Astrocyte (in vitro differentiated cells and primary cell): ENCODE data around the gene LARGE1. TPM values are rescaled to one million over a fixed set of nuclear protein-coding genes. Genes with fewer than 3 reads are reported as not detected.
A peak's percentile ranks its signal among the peaks of the same experiment; 100 is the strongest.

Experiments
- DNase-seq: peaks from one replicate; pipeline ENCODE4 v3.0.0-alpha.2; 2010; ENCODE audit warnings: low read depth
- FAIRE-seq: peaks from 2 replicates; lab custom pipeline; 2011; peaks lifted over from hg19 to GRCh38; lab: Jason Lieb, UNC
- H2AFZ ChIP-seq: 2 replicates; pipeline ENCODE4 v1.6.0; 2012; ENCODE audit warnings: low read depth, low read length, inconsistent platforms
- H3K27ac ChIP-seq: 2 replicates; pipeline ENCODE4 v1.5.1; 2011; ENCODE audit warnings: low read depth, low read length, inconsistent platforms
- H3K27me3 ChIP-seq: 2 replicates; pipeline ENCODE4 v1.6.0; 2011; ENCODE audit warnings: low read length, inconsistent platforms; ENCODE audit not compliant: insufficient read depth
- H3K36me3 ChIP-seq: 2 replicates; pipeline ENCODE4 v1.5.1; 2011; ENCODE audit warnings: low read length, inconsistent platforms; ENCODE audit not compliant: insufficient read depth
- H3K4me1 ChIP-seq: 2 replicates; pipeline ENCODE4 v1.5.1; 2011; ENCODE audit warnings: low read length, inconsistent platforms; ENCODE audit not compliant: insufficient read depth
- H3K4me2 ChIP-seq: 2 replicates; pipeline ENCODE4 v1.6.0; 2012; ENCODE audit warnings: low read length, inconsistent platforms
- H3K4me3 ChIP-seq: 2 replicates; pipeline ENCODE4 v1.5.1; 2011; ENCODE audit warnings: low read depth, mild to moderate bottlenecking, low read length, inconsistent platforms; ENCODE audit not compliant: insufficient read depth
- H3K79me2 ChIP-seq: 2 replicates; pipeline ENCODE4 v1.6.0; 2012; ENCODE audit warnings: mild to moderate bottlenecking, low read length, inconsistent platforms; ENCODE audit not compliant: insufficient read depth
- H3K9ac ChIP-seq: 2 replicates; pipeline ENCODE4 v1.6.0; 2012; ENCODE audit warnings: mild to moderate bottlenecking, low read length, inconsistent platforms
- H3K9me3 ChIP-seq: 2 replicates; pipeline ENCODE4 v1.5.1; 2012; ENCODE audit warnings: low read depth, mild to moderate bottlenecking, low read length, inconsistent platforms; ENCODE audit not compliant: insufficient read depth
- H4K20me1 ChIP-seq: 2 replicates; pipeline ENCODE4 v1.6.0; 2012; ENCODE audit warnings: low read length, inconsistent platforms; ENCODE audit not compliant: insufficient read depth
- H3K27ac Mint-ChIP-seq: one replicate; pipeline ENCODE4 v1.8.0; 2021; ENCODE audit warnings: mild to moderate bottlenecking, mixed read lengths; ENCODE audit not compliant: unreplicated experiment
- H3K27me3 Mint-ChIP-seq: one replicate; pipeline ENCODE4 v1.8.0; 2021; ENCODE audit warnings: low read depth, mixed read lengths; ENCODE audit not compliant: unreplicated experiment
- H3K36me3 Mint-ChIP-seq: one replicate; pipeline ENCODE4 v1.8.0; 2021; ENCODE audit warnings: low read depth, mixed read lengths; ENCODE audit not compliant: unreplicated experiment
- H3K4me1 Mint-ChIP-seq: one replicate; pipeline ENCODE4 v1.8.0; 2021; ENCODE audit warnings: low read depth, mixed read lengths; ENCODE audit not compliant: unreplicated experiment
- H3K4me3 Mint-ChIP-seq: one replicate; pipeline ENCODE4 v1.8.0; 2021; ENCODE audit warnings: mild to moderate bottlenecking, moderate library complexity, mixed read lengths; ENCODE audit not compliant: unreplicated experiment
- H3K9me3 Mint-ChIP-seq: one replicate; pipeline ENCODE4 v1.8.0; 2021; ENCODE audit warnings: mild to moderate bottlenecking, mixed read lengths; ENCODE audit not compliant: unreplicated experiment
- CTCF ChIP-seq: IDR thresholded peaks from 2 replicates; pipeline ENCODE4 v1.5.1; 2011; ENCODE audit warnings: low read depth, mild to moderate bottlenecking, inconsistent platforms, low read length, moderate library complexity; ENCODE audit not compliant: insufficient read depth
- EZH2 ChIP-seq: IDR thresholded peaks from 2 replicates; pipeline ENCODE4 v1.6.1; 2012; ENCODE audit warnings: mild to moderate bottlenecking, low read length, inconsistent platforms; ENCODE audit not compliant: insufficient read depth
- total RNA-seq: library from RNA; stranded (reverse); gene quantifications from 2 replicates; pipeline ENCODE4 v1.2.1, GENCODE V29; 2021

Gene LARGE1
- total RNA-seq, 1 donor from 2014 or later = 92.6 TPM

DNA sequence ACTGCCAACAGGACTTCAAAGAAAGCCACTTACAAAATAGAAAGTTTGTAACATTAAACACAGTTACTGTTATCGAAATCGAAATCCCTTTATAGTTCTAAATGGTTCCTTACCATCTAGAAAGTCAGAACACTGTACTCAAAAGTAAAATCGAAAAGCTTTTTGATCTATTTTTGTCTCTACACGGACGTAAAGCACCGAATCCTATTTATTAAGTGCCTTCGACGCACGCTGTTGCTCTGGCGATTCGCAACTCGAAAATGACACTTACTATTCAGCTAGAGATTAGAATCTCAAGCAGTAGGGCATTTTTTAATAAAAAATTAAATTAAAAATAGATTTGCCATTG, 78.3 kb downstream of the LARGE1 start:
- no peak overlapping the region for H3K9ac ChIP-seq
- no peak overlapping the region for H3K27ac Mint-ChIP-seq
- no peak overlapping the region for H3K4me3 ChIP-seq
- H2AFZ ChIP-seq = no peak overlapping the region
- TF ChIP-seq EZH2 (no peak), CTCF (no peak)
- FAIRE-seq (no peak), DNase-seq (no peak)
- H3K36me3 ChIP-seq = no peaks in the 10 kb centered on the region
- H3K27ac ChIP-seq = no peak overlapping the region
- H4K20me1 ChIP-seq = peaks cover 7% of the 10 kb centered on the region
- H3K4me2 ChIP-seq = no peak overlapping the region
- H3K4me1 Mint-ChIP-seq = peaks cover 24% of the 10 kb centered on the region
- no peak overlapping the region for H3K4me3 Mint-ChIP-seq
- H3K27me3 ChIP-seq = no peaks in the 10 kb centered on the region
- no peaks in the 10 kb centered on the region for H3K4me1 ChIP-seq
- no peaks in the 10 kb centered on the region for H3K27me3 Mint-ChIP-seq
- H3K9me3 ChIP-seq = no peaks in the 10 kb centered on the region
- peaks cover 2% of the 10 kb centered on the region for H3K36me3 Mint-ChIP-seq
- H3K9me3 Mint-ChIP-seq = no peaks in the 10 kb centered on the region
- H3K79me2 ChIP-seq = no peaks in the 10 kb centered on the region

- H3K9ac ChIP-seq = no peak overlapping the region
- peak; percentile 73 for FAIRE-seq
- no peaks in the 10 kb centered on the region for H3K27me3 Mint-ChIP-seq
- peaks cover 2% of the 10 kb centered on the region for H3K36me3 Mint-ChIP-seq
- H2AFZ ChIP-seq = no peak overlapping the region
- no peaks in the 10 kb centered on the region for H3K36me3 ChIP-seq
- H4K20me1 ChIP-seq = peaks cover 10% of the 10 kb centered on the region
- H3K27me3 ChIP-seq = no peaks in the 10 kb centered on the region
- TF ChIP-seq CTCF = no peak
- no peak for TF ChIP-seq EZH2
- no peak overlapping the region for H3K27ac Mint-ChIP-seq
- H3K4me1 Mint-ChIP-seq = peaks cover 22% of the 10 kb centered on the region
- H3K4me3 Mint-ChIP-seq = peak overlapping the region; percentile 55
- no peaks in the 10 kb centered on the region for H3K4me1 ChIP-seq
- DNase-seq = no peak
- H3K9me3 ChIP-seq = no peaks in the 10 kb centered on the region
- no peak overlapping the region for H3K4me3 ChIP-seq
- no peak overlapping the region for H3K4me2 ChIP-seq
- H3K9me3 Mint-ChIP-seq = no peaks in the 10 kb centered on the region
- no peak overlapping the region for H3K27ac ChIP-seq
- H3K79me2 ChIP-seq = no peaks in the 10 kb centered on the region
Observed at GRCh38 chr22:33841281-33842005, 78.8 kb downstream of the LARGE1 start.

DNA sequence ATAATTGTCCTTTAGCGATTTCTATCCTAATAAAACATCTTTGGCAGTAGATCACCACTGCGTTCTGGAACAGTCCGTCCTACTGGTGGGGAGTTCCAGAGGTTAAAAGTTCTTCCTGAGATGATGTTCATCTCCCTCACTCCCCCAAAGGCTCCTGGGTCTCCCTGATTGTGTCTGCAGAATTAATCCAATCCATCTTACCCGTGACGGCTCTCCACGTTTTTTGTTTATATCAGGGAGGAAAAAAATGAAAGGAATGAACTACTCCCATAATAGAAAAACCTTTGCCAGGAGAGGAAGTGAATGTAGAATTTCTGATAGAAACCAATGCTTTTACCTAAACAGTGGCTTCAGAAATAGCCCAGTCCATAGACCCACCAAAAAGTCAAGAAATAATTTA, 81.6 kb downstream of the LARGE1 start:
- Mint-ChIP-seq H3K27me3 (no peaks in the 10 kb centered on the region), H3K36me3 (no peaks in the 10 kb centered on the region), H3K4me1 (peaks cover 27% of the 10 kb centered on the region), H3K4me3 (no peak overlapping the region), H3K27ac (no peak overlapping the region), H3K9me3 (no peaks in the 10 kb centered on the region)
- TF ChIP-seq CTCF = no peak
- no peak for TF ChIP-seq EZH2
- H3K36me3 ChIP-seq = no peaks in the 10 kb centered on the region
- H3K27ac ChIP-seq = no peak overlapping the region
- H3K4me1 ChIP-seq = no peaks in the 10 kb centered on the region
- FAIRE-seq = no peak
- H3K4me2 ChIP-seq = no peak overlapping the region
- no peak overlapping the region for H3K4me3 ChIP-seq
- DNase-seq = peak; percentile 36
- H3K27me3 ChIP-seq = no peaks in the 10 kb centered on the region
- no peak overlapping the region for H3K9ac ChIP-seq
- no peaks in the 10 kb centered on the region for H3K9me3 ChIP-seq
- no peaks in the 10 kb centered on the region for H3K79me2 ChIP-seq
- H4K20me1 ChIP-seq = peaks cover 14% of the 10 kb centered on the region
- H2AFZ ChIP-seq = no peak overlapping the region
